Measurements from ENCODE around the gene FAM20B.
A peak's percentile ranks its signal among the peaks of the same experiment; 100 is the strongest.

The FAM20B gene

DNA sequence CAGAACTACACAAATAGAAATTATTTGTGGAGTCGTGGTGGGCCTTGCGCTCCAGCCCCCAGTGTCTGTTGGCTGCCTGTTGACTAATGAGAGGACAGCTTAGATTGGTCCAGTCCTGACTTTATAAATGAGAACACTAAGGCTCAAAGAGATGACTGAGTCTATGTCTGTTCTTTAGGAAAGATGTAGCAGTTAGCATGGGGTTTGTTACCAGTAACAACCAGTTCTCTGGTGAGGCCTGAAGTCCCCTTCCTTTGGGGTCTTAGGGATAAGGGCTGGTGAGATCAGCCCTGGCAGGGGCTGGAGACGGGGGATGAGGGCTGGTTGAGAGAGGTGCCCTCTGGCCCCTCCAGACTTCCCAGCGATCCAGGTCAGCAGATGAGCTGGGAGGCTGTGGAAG lies 65.2 kb downstream of the FAM20B start:
- H3K4me3 ChIP-seq (ENCODE audit: severe bottlenecking): no peak overlapping the region
- TF ChIP-seq CTCF (IDR thresholded peaks at IDR 0.05; ENCODE audit: poor library complexity, severe bottlenecking): no peak
- DNase-seq (ENCODE audit: low spot score) (no peak), ATAC-seq (ENCODE audit: low read depth) (no peak)
- H3K36me3 ChIP-seq (ENCODE audit: low read depth): peaks cover 56% of the 10 kb centered on the region
- no peaks in the 10 kb centered on the region for H3K4me1 ChIP-seq (ENCODE audit: insufficient read depth, poor library complexity, severe bottlenecking)
- H3K9me3 ChIP-seq (ENCODE audit: severe bottlenecking): no peaks in the 10 kb centered on the region
- no peaks in the 10 kb centered on the region for H3K27me3 ChIP-seq (ENCODE audit: insufficient read depth, poor library complexity, severe bottlenecking)
- H3K27ac ChIP-seq (ENCODE audit: poor library complexity, severe bottlenecking): no peak overlapping the region

- H3K27me3 ChIP-seq (ENCODE audit: insufficient read depth, poor library complexity, severe bottlenecking): no peaks in the 10 kb centered on the region
- no peak overlapping the region for H3K27ac ChIP-seq (ENCODE audit: poor library complexity, severe bottlenecking)
- TF ChIP-seq CTCF (IDR thresholded peaks at IDR 0.05; ENCODE audit: poor library complexity, severe bottlenecking): no peak
- DNase-seq (ENCODE audit: low spot score): no peak
- no peak overlapping the region for H3K4me3 ChIP-seq (ENCODE audit: severe bottlenecking)
- no peaks in the 10 kb centered on the region for H3K9me3 ChIP-seq (ENCODE audit: severe bottlenecking)
- no peaks in the 10 kb centered on the region for H3K4me1 ChIP-seq (ENCODE audit: insufficient read depth, poor library complexity, severe bottlenecking)
- H3K36me3 ChIP-seq (ENCODE audit: low read depth): peaks cover 59% of the 10 kb centered on the region
- ATAC-seq (ENCODE audit: low read depth): peak; percentile 41
These were observed 66.0 kb downstream of the FAM20B start for GRCh38 chr1:179091691-179092165.

- Histone ChIP-seq H3K4me3 (ENCODE audit: severe bottlenecking) (no peak overlapping the region), H3K27me3 (ENCODE audit: insufficient read depth, poor library complexity, severe bottlenecking) (no peaks in the 10 kb centered on the region), H3K36me3 (ENCODE audit: low read depth) (peaks cover 65% of the 10 kb centered on the region), H3K4me1 (ENCODE audit: insufficient read depth, poor library complexity, severe bottlenecking) (no peaks in the 10 kb centered on the region), H3K9me3 (ENCODE audit: severe bottlenecking) (no peaks in the 10 kb centered on the region), H3K27ac (ENCODE audit: poor library complexity, severe bottlenecking) (no peak overlapping the region)
- DNase-seq (ENCODE audit: low spot score): no peak
- ATAC-seq (ENCODE audit: low read depth): no peak
- TF ChIP-seq CTCF (IDR thresholded peaks at IDR 0.05; ENCODE audit: poor library complexity, severe bottlenecking): no peak
These were observed 67.3 kb downstream of the FAM20B start for GRCh38 chr1:179092896-179093461.

- DNase-seq (ENCODE audit: low spot score) (no peak), ATAC-seq (ENCODE audit: low read depth) (no peak)
- Histone ChIP-seq H3K36me3 (ENCODE audit: low read depth) (peaks cover 63% of the 10 kb centered on the region), H3K4me1 (ENCODE audit: insufficient read depth, poor library complexity, severe bottlenecking) (no peaks in the 10 kb centered on the region), H3K9me3 (ENCODE audit: severe bottlenecking) (no peaks in the 10 kb centered on the region), H3K4me3 (ENCODE audit: severe bottlenecking) (no peak overlapping the region), H3K27ac (ENCODE audit: poor library complexity, severe bottlenecking) (no peak overlapping the region), H3K27me3 (ENCODE audit: insufficient read depth, poor library complexity, severe bottlenecking) (no peaks in the 10 kb centered on the region)
- no peak for TF ChIP-seq CTCF (IDR thresholded peaks at IDR 0.05; ENCODE audit: poor library complexity, severe bottlenecking)
These were observed 69.1 kb downstream of the FAM20B start for GRCh38 chr1:179094818-179095217.

DNA sequence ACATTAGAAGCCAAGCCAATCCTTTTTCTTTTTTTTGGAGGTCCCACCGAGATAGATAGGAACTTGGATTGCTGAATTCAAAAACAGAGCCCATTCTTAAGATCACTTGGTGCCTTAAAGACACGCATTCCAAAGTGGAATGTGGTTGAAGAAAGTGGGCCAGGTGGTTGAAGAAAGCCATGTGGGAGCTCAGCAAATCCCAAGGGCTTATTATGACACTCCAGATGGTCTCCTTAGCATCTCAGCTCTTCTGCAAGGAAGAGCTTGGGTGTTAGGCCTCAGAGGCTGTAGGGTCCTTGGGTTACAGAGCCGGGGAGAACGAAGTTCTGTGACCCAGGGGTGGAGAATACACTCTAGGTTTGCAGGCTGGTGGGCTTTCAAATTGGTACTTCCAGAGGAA lies 69.7 kb downstream of the FAM20B start:
- H3K36me3 ChIP-seq (ENCODE audit: low read depth): peaks cover 67% of the 10 kb centered on the region
- no peak for DNase-seq (ENCODE audit: low spot score)
- TF ChIP-seq CTCF (IDR thresholded peaks at IDR 0.05; ENCODE audit: poor library complexity, severe bottlenecking): no peak
- ATAC-seq (ENCODE audit: low read depth): no peak
- H3K27me3 ChIP-seq (ENCODE audit: insufficient read depth, poor library complexity, severe bottlenecking): no peaks in the 10 kb centered on the region
- H3K9me3 ChIP-seq (ENCODE audit: severe bottlenecking): no peaks in the 10 kb centered on the region
- H3K4me1 ChIP-seq (ENCODE audit: insufficient read depth, poor library complexity, severe bottlenecking): no peaks in the 10 kb centered on the region
- H3K27ac ChIP-seq (ENCODE audit: poor library complexity, severe bottlenecking): no peak overlapping the region
- no peak overlapping the region for H3K4me3 ChIP-seq (ENCODE audit: severe bottlenecking)
